M059J (cell line): ENCODE measurements around the gene ZBTB16. TPM values are rescaled to one million over a fixed set of nuclear protein-coding genes. Genes with fewer than 3 reads are reported as not detected.

Source experiments
- DNase-seq: peaks from one replicate; pipeline ENCODE4 v3.0.0-alpha.2; 2012; ENCODE audit warnings: low read depth
- total RNA-seq: library from RNA; depleted of rRNA; stranded (reverse); fragments of >200 nt; shearing (Covaris generic); gene quantifications from 2 replicates; pipeline ENCODE4 v1.2.3, GENCODE V29; 2014

Gene ZBTB16
- total RNA-seq, 1 experiment from 2014 or later: not detected

GRCh38 chr11:114130629-114131277, 71.2 kb downstream of the ZBTB16 start:
- no peak for DNase-seq

DNA sequence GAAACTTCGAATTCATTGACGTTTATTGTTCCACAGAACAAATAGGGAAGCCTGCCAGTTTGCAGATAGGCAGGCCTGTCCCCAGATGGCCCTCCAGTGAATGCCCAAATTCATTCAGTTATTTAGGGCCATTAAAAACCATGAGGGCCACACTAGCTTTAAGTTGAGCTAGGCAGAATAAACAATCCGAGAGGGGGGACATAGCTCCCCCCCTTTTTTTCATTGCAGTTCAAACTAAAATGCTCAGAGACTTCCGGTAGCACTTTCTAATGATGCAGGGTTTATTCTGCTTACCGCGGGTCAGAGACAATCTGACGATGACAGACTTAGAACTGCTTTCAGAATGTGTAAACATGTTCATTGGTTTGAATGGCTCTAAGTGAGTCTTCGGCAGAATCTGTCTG, 72.0 kb downstream of the ZBTB16 start:
- no peak for DNase-seq

DNA sequence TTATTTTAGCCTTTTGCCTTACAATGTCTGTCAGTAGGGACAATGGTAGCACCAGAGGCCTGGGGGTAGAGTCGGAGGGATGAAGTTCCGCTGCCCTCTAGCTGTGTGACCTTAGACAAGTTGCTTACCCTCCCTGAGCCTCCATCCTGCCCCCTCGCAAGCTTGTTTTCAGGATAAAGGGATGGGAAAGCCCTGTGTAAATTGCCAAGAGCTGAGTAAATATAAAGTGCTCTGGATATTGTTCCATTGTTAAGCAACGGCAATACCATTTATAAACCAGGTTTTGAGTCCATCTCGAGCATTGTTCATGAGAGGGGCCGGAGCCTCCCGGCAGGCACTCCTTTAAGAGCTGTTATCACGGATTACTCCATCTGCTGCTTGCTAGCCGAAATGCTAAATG, 72.9 kb downstream of the ZBTB16 start:
- no peak for DNase-seq

DNA sequence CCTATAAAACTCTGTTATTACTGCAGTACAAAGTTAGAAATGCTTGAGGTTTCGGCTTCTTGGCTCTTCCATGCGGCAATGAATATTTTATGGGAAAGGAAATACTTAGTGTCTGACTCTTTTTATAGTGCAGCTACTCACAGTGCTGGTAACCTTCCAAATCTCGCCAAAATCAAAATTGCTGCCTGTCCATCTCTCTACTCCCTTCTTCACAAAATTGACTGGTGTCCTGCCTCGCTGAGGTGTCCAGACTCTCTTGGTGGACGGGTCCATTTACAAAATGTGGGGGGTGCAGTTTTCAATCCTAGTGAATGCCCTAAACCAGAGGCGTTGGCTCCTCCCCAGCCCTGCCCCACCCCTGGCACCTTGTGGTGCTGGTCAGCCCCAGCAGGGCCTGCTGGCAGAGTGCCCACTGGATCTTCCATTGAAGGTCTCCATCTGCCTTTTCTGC, 73.5 kb downstream of the ZBTB16 start:
- peak; percentile 76 for DNase-seq

- no peak for DNase-seq
Measured at GRCh38 chr11:114133548-114134329, 74.2 kb downstream of the ZBTB16 start.

DNA sequence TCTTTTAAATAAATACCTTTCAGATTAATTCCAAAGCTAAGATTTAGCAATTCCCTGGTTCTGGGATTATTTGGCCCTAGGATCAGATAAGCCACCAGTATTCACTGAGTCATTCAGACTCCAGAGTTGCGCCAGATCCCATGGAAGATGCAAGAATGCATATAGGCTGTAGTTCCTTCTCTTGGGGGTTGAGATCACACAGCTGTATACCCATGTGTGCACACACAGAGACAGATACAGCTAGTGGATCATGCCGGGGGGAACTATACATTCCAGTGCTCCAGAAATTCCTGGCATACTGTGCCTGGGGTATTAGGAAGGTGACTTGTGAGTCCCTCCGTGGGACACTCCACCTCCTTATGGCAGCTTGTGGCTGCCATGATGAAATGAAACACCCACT, 75.4 kb downstream of the ZBTB16 start:
- DNase-seq: peak; percentile 50

- peak; percentile 61 for DNase-seq
Measured at GRCh38 chr11:114135737-114136151, 76.2 kb downstream of the ZBTB16 start.

- DNase-seq: no peak
Measured at GRCh38 chr11:114136686-114137640, 77.5 kb downstream of the ZBTB16 start.

- DNase-seq: no peak
Measured at GRCh38 chr11:114137838-114138237, 78.3 kb downstream of the ZBTB16 start.

GRCh38 chr11:114138411-114138810, 78.9 kb downstream of the ZBTB16 start:
- no peak for DNase-seq

DNA sequence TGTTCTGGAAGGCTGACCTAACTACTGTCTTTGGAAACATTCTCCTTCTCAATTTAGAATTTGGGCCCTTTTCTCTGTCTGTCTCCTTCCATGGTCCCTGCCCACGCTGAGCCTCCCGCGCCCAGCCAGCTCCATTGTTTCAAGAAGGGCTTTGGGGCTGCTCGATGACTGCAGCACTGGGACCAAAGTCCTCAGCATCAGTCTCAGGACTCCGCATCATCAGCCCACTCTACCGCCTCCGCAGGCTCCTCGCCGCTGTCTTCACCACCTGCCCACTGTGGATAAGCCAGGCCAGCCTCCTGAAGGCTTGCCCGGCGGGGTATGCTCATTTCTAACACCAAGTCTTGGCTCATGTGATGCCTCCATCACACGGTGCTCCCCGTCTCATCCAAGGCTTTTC, 81.3 kb downstream of the ZBTB16 start:
- DNase-seq: no peak

DNA sequence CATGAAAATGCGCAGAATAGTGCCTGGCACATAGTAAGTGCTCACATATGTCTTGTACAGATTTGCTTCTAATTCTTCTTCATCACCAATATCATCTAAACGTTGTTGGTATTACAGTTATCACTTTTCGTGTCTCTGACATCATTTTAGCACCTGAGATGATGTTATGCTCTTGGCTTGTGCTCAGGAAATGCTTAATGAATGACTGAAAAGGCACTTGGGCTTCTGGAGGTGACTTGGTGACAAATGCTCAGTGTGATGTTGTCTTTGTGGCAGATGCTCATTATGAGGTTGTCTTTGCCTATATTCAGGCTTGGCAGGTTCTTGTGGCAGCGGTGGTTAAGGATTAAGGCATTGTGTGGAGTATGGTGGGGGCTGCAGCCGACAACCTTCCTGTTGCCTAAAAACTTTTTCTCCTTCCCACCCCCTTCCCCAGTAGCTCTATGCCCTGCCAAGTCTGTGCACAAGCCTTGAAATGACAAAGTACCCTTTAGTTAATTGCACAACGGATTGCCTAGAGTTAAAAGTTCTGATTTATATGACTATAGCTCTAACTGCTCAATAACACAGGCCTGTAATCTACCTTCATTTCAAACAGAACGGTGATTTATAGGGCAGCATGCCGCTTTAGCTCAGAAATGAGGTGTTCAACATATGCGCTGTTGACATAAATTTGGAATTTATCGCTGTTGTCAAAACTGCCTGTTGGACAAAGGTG, 82.5 kb downstream of the ZBTB16 start:
- no peak for DNase-seq

DNA sequence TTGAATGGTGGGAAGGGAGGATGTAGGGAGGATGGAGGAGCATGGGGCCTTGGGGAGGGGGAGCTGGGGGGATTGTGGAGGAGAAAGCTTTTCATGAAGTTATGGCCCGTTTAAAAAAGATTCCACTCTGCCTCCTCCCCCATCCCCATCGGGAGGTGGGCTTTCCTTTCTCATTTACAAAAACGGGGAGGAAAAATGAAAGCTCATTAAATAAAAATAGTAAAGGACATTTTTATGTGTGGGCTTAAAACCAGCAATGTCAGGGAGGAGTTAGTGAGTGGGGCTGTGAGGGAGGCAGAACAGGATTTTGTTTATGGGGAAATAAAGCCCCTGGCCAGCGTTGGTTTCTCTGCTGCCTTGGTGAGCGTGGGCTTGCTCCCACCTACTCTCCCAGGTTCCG, 83.2 kb downstream of the ZBTB16 start:
- no peak for DNase-seq

GRCh38 chr11:114145166-114145775, 85.8 kb downstream of the ZBTB16 start:
- DNase-seq: no peak

DNA sequence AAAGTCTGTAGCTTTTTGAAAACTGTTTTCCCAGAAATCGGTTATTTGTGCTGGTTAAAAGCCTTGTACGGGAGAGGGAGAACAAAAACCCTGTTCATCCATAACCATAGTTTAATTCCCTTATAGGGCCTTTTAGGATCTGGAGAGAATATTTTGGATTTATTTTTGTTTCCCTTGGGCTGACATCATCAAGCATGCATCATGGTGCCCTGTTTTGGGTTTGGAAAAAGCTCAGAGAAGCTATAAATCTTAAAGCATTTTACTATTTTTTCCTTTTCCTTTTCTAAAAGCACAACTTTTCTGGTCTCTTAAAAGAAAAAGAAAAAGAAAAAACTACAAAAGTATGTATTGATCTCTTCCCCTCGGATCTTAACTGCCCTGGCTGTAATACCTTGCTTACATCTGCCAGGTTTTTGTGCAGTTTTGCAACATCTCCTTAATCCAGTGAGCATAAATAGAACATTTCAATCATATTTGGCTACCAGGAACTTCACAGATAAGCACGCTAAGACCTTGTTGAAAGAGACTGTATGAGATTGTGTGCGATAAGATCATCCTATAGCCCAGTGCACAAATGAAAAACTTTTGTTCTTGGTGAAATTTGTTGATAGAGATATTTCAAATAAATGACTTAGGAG, 88.0 kb downstream of the ZBTB16 start:
- DNase-seq: no peak

DNA sequence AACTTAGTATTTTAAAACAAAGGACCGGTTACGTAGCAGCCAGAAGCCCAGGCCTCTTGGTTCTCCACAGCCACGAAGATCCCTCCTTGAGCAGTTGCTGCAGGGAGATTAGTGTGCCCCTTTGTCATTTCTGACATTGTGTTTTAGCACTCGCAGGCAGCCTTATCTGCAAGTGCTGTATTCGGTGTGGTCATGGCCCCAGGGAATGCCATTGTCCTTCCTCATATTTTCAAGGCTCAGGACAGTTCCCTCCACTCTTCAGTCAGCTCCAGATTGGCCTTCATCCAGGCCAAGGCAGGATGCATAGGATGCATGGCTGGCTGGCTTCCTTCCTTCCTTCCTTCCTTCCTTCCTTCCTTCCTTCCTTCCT, 88.5 kb downstream of the ZBTB16 start:
- no peak for DNase-seq

GRCh38 chr11:114149689-114150407, 90.3 kb downstream of the ZBTB16 start:
- no peak for DNase-seq

DNA sequence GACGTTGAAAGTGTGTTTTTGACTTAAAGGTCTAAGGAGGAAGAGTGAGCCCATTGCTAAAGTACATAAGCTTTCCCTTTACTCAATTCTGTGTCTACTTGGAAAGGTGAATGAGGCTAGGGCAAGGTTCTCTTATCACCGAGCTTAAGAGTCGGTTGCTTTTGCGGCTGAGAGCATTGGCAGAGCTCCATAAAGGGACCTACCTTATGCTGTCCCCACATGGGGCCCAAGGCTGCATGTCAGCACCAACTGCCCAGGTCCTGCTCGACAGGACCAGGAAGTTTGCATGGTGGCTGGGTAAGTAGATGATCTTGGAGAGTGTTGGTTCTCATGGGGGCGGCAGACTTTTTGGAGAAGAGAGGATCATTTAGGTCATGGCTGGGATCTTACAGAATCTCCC, 91.2 kb downstream of the ZBTB16 start:
- DNase-seq: no peak

- no peak for DNase-seq
Measured at GRCh38 chr11:114151631-114152030, 92.1 kb downstream of the ZBTB16 start.

- no peak for DNase-seq
Measured at GRCh38 chr11:114152162-114152561, 92.7 kb downstream of the ZBTB16 start.
